Right atrium auricular region (tissue), 2 donors: ENCODE measurements around the gene RAI14. TPM values are rescaled to one million over a fixed set of nuclear protein-coding genes. Genes with fewer than 3 reads are reported as not detected.
A peak's percentile ranks its signal among the peaks of the same experiment; 100 is the strongest.

ENCODE experiments used
- DNase-seq: peaks from one replicate; pipeline ENCODE4 v3.0.0-alpha.2; 2019; ENCODE audit warnings: low spot score
- H3K27ac ChIP-seq, 2 donors: fragments of 200-600 bp; sonication (generic); 1 replicate in 1 of 2; 2 replicates in 1 of 2; pipeline ENCODE4 v1.5.1; 2016 to 2019
- H3K27me3 ChIP-seq, 2 donors: fragments of 200-600 bp; sonication (generic); one replicate each; pipeline versions ENCODE4 v1.5.1 to v1.6.0; 2017 to 2019
- H3K36me3 ChIP-seq: fragments of 200-600 bp; sonication (generic); one replicate; pipeline ENCODE4 v1.5.1; 2016
- H3K4me1 ChIP-seq, 2 donors: fragments of 200-600 bp; sonication (generic); one replicate each; pipeline versions ENCODE4 v1.5.1 to v1.6.0; 2017 to 2019
- H3K4me3 ChIP-seq, 2 donors: fragments of 200-600 bp; sonication (generic); 1 replicate in 1 of 2; 2 replicates in 1 of 2; pipeline ENCODE4 v1.5.1; 2017 to 2019; ENCODE audit warnings: mild to moderate bottlenecking in 1 of 2, moderate library complexity in 1 of 2
- H3K9me3 ChIP-seq, 2 donors: fragments of 200-600 bp; sonication (generic); one replicate each; pipeline ENCODE4 v1.5.1; 2019
- CTCF ChIP-seq, 2 donors: fragments of 200-600 bp; sonication (generic); IDR thresholded peaks; one replicate each; pipeline ENCODE4 v1.5.1; 2019; ENCODE audit warnings: antibody characterized with exemption in 2 of 2
- total RNA-seq, 2 donors: library from RNA; depleted of rRNA; stranded (reverse); fragments of >200 nt; gene quantifications; one replicate each; pipeline ENCODE4 v1.1.0, GENCODE V29; 2016

RAI14 gene
- total RNA-seq, 2 donors from 2014 or later: 14.0 to 21.3 TPM

GRCh38 chr5:34673463-34674125 is 17.5 kb downstream of the RAI14 start:
- Histone ChIP-seq H3K4me1 (peaks cover 0 to 22% of the 10 kb centered on the region in 2 donors), H3K27ac (peak overlapping the region; percentile 50 to 54), H3K36me3 (no peaks in the 10 kb centered on the region), H3K4me3 (no peak overlapping the region), H3K9me3 (no peaks in the 10 kb centered on the region), H3K27me3 (no peaks in the 10 kb centered on the region)
- DNase-seq: no peak
- TF ChIP-seq CTCF (IDR thresholded peaks at IDR 0.05): no peak

GRCh38 chr5:34674187-34674586 is 18.1 kb downstream of the RAI14 start:
- peak overlapping the region; percentile 50 to 54 for H3K27ac ChIP-seq
- H3K4me1 ChIP-seq: peaks cover 0 to 22% of the 10 kb centered on the region in 2 donors
- no peak for DNase-seq

GRCh38 chr5:34675857-34676256 is 19.7 kb downstream of the RAI14 start:
- no peaks in the 10 kb centered on the region for H3K9me3 ChIP-seq
- TF ChIP-seq CTCF (IDR thresholded peaks at IDR 0.05): no peak
- H3K36me3 ChIP-seq: no peaks in the 10 kb centered on the region
- H3K27ac ChIP-seq: no peak overlapping the region
- H3K4me3 ChIP-seq: no peak overlapping the region
- H3K4me1 ChIP-seq: peaks cover 0 to 19% of the 10 kb centered on the region in 2 donors
- no peaks in the 10 kb centered on the region for H3K27me3 ChIP-seq
- DNase-seq: no peak

More at GRCh38 chr5:34674187-34674586, 18.1 kb downstream of the RAI14 start:
- no peaks in the 10 kb centered on the region for H3K27me3 ChIP-seq
- H3K4me3 ChIP-seq: no peak overlapping the region
- no peaks in the 10 kb centered on the region for H3K36me3 ChIP-seq
- H3K9me3 ChIP-seq: no peaks in the 10 kb centered on the region
- no peak for TF ChIP-seq CTCF (IDR thresholded peaks at IDR 0.05)

GRCh38 chr5:34676416-34676815 is 20.3 kb downstream of the RAI14 start:
- TF ChIP-seq CTCF (IDR thresholded peaks at IDR 0.05): no peak
- Histone ChIP-seq H3K27ac (no peak overlapping the region), H3K36me3 (no peaks in the 10 kb centered on the region), H3K9me3 (no peaks in the 10 kb centered on the region), H3K27me3 (no peaks in the 10 kb centered on the region), H3K4me3 (no peak overlapping the region), H3K4me1 (peaks cover 0 to 19% of the 10 kb centered on the region in 2 donors)
- DNase-seq: no peak

GRCh38 chr5:34677428-34677827 is 21.3 kb downstream of the RAI14 start:
- no peak for TF ChIP-seq CTCF (IDR thresholded peaks at IDR 0.05)
- no peaks in the 10 kb centered on the region for H3K27me3 ChIP-seq
- H3K4me3 ChIP-seq: no peak overlapping the region
- no peaks in the 10 kb centered on the region for H3K9me3 ChIP-seq
- H3K4me1 ChIP-seq: peaks cover 0 to 17% of the 10 kb centered on the region in 2 donors
- no peak overlapping the region for H3K27ac ChIP-seq
- DNase-seq: no peak
- H3K36me3 ChIP-seq: no peaks in the 10 kb centered on the region

DNA sequence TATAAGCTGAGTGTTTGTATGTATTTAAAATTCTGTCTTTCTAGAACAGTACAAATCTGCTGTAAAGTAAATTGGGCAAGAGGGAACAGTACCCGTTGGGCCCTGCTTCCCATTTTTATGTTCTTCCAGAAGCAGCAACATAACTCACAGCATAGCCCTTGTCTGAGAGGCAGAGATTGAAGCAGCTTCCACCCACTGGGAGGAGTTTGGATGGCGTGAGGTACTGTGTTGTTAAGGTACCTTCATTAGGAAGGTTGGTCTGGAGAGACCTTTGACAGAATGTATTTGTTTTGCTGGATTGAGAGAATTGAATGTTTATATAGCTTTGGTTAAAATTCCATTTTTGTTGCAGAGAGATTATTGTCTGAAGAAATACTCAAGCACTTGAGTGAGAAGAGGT is 24.8 kb downstream of the RAI14 start:
- H3K27me3 ChIP-seq: no peaks in the 10 kb centered on the region
- H3K27ac ChIP-seq: no peak overlapping the region
- peaks cover 0 to 32% of the 10 kb centered on the region in 2 donors for H3K4me1 ChIP-seq
- no peaks in the 10 kb centered on the region for H3K9me3 ChIP-seq
- no peak overlapping the region for H3K4me3 ChIP-seq
- DNase-seq: no peak
- TF ChIP-seq CTCF (IDR thresholded peaks at IDR 0.05): no peak
- no peaks in the 10 kb centered on the region for H3K36me3 ChIP-seq
